GM21576 (cell line): ENCODE measurements around the gene CARD19.

ENCODE experiments used
- ATAC-seq: cut with Tn5 transposase; IDR thresholded peaks from one replicate; pipeline ENCODE4 v1.9.1; 2021; ENCODE audit warnings: mild to moderate bottlenecking, moderate library complexity; ENCODE audit not compliant: unreplicated experiment

Gene CARD19

DNA sequence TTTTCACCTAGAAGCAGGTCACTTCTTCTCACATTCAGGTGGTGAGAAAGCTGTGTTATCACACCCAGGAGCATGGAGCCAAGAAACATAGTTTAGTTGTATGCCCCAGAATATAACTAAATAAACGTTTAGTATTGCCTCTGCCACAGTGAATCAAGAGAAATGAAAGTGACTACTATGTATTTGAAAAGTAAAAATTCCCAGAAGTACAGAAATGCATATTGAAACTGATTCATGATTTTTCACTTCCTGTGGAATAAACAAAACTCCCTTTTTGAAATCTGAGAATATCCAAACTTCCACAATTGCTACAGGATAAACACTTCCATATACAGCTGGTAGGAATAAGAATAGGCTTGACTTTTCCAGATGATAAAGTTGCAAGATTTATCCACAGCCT, 53.3 kb downstream of the CARD19 start:
- ATAC-seq = no peak

DNA sequence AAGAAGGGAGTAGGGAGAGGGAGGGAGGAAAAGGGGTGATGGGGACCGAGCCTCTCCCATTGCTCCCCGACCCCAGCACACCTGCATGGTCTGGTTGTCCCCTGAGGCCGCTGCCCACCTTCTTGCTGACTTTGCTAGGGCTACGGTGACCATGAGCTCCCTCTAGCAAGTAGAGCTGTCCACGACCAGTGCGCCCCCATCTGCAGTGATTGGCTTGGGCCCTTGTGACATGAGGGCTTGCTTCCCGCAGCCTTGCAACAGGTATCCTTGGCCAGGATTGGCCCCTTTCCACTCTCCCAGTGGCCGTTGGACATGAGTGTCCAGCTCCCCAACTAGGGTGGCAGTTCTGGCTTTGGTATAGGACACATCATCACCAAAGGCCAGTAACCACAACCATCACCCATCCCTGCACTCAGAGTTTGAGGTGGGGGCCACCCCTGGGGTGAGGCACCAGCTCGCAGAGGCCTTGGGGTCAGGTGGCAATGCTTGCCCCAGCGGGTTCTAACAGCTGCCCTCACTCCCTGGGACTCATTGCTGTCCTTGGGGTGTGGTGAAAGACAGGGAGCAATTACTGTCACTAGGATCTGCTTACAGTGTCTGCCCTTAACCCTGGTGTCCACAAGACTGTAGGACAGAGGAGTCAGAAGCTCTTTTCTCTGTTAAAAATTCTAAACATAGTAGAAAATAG, 55.2 kb downstream of the CARD19 start:
- no peak for ATAC-seq

DNA sequence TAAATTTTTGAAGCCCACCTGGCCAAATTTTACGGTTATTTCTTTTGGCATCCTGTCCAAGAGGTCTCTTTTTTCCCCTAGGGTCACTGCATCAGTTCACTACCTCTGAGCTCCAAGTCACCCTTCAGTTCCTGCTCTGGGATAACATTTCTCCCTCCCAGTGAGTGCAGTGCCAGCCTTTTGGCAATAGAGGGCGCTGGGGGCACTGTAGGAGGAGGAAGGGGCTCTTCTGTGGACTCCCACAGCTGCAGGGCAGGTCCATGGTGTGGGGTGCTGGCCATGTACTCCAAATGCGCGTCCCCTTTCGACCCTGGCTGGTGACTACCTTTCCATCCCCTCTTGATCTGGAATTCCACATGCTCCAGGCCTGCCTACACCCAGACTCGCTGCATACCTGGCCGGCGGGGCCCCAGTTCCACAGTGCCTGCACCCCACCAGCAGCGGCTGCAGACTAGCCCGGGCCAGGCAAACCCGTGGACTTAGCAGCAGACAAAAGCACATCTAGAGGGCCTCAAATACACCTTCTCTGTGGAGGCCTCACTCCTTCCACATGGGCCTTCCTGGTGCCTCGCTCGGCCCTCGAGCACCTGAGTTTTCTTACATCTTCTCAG, 58.4 kb downstream of the CARD19 start:
- ATAC-seq = no peak

DNA sequence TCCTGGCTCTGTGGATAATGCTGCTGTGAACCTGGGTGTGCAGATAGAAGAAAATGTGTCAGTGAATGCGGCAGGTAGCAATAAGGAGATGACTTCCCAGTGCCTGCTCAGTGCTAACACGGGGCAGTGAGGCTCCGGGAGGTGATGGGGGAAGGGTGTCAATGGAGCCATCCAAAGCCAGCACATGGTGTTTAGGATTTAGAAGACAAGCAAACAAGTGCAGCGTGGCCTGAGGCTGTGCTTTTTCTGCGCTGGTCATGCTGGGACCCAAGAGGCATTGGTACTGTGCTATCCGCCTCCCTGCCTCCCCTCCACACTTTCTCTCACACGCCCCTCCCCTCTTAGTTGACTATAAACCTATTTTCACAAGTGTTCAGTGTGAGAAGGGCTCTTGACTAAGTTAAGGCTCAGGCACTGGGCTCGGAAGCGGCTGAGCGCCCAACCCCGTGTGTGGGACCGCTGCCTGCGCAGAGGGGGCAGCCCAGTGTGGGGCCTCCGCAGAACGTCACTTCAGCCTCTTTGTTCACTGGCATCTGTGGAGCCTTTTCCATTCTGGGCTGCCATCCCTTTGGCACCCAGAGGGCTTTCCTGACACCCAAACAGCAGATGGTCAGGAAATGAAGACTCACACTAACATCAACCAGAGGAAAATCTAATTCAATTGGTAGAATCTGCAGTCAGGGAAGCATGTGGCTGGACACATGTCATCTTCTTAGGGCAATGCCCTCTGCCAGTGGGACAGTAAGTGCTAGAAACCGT, 59.9 kb downstream of the CARD19 start:
- ATAC-seq = no peak

DNA sequence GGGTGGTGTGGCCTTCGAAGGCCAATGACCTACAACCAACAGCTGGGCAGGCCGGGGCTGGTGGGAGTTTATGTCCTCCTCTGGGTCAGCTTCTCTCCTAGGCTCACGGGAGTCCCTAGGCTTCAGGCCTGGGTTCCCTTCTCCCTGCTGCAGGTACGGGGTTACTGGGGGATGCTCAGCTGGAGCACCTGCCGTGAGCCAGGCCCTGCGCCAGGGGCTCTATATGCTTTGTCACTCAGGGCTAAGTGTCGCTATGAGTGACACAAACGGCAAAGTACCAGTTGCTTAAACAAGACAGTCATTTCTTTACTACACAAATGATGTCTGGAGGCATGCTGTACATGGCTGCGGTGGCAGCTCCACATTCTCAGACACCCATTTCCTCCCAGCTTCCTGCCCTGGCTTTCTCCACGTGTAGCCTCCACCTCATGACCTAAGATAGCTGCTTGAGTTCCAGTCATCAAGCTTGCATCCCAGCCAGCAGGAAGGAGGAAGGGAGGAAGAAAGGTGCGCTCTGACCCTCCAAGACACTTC, 60.5 kb downstream of the CARD19 start:
- ATAC-seq = no peak

DNA sequence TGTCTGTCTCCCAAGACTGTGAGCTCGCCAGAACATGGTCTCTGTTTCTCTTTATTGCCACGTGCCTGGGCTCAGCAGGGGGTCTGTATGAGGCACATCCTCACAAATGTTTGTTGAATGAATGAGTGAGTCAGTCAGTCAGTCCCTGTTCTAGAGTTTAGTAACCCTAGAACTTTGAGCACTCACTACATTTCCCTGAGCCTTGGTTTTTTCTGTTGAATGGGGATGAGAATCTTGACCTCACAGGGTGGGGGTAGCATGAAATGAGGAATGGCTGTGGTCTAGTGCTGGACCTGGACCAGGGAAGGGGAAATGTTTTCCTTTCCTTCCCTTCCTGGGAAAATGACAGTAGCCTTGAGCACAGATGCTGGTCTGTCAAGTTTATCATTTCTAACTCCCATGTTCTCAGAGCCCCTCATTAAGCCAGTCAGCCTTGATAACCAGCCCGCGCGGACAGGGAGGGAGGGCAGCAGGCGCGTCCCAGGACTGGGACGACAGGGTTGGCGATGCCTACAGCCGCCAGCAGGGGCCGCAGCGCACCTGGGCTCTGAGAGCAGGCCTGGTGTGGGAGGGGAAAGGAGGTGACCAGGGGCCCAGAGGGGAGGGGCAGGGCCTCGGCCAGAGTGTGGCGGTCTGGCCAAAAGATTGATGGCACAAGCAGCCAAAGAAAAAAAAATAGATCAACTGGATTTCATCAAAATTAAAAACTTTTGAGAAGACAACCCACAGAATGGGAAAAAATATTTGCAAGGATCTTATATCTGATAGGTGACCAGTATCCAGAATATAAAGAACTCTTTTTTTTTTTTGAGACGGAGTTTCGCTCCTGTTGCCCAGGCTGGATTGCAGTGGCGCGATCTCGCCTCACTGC, 63.8 kb downstream of the CARD19 start:
- peak; percentile 78 for ATAC-seq

DNA sequence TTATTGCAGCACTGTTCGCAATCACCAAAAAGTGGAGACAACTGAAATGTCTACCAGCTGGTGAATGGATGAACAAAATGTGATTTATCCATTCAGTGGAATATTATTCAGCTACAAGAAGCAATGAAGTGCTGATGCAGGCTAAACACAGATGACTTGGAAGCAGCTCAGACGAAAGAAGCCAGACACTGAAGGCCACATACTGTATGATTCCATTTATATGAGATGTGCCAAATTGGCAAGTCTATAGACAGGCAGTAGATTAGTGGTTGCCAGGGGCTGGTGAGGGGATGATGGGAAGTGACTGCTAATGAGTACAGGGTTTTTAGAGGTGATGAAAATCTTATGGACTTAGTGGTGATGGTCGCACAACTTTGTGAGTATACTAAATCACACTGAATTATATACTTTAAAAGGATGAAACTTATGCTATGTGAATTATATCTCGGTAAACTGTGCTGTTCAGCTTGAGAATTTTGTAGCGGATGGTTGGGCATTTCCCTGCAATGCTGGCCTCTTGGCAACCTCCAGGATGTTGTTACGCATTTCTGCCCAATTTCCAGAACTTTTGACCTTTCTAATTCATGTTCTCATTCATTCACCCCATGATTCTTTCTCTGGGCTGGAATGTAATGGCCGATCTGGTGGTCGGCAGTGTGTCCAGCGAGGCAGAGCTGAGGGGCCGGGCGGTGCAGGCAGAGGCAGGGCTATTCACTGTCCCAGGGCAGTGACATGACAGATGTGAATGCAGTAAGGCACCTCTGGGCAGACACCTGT, 66.0 kb downstream of the CARD19 start:
- no peak for ATAC-seq
